B cell (primary cell): ENCODE measurements around the gene PLCG1. TPM values are rescaled to one million over a fixed set of nuclear protein-coding genes. Genes with fewer than 3 reads are reported as not detected.

Source experiments
- ATAC-seq: fragments of 200-7000 bp; cut with Tn5 transposase; one replicate; pipeline ENCODE4 v1.10.0; 2021; ENCODE audit warnings: low read depth, mild to moderate bottlenecking, moderate number of reproducible peaks, moderate library complexity
- CTCF ChIA-PET: fragments of 350-600 bp; sonication (Branson Sonifier 250); formaldehyde crosslinking; loops from one replicate; lab custom pipeline; 2021; ENCODE audit warnings: antibody characterized with exemption, inconsistent platforms; lab: Charles Lee
- POLR2A ChIA-PET: fragments of 350-600 bp; sonication (Branson Sonifier 250); formaldehyde crosslinking; loops from one replicate; lab custom pipeline; 2021; ENCODE audit warnings: antibody characterized with exemption; lab: Charles Lee
- DNase-seq: peaks from one replicate; pipeline ENCODE4 v3.0.0; 2013
- H2AFZ ChIP-seq: 2 replicates; pipeline ENCODE4 v1.6.1; 2012; ENCODE audit warnings: mild to moderate bottlenecking, low read depth, low read length; ENCODE audit not compliant: insufficient read depth, poor library complexity, severe bottlenecking
- H3K27ac ChIP-seq, 2 donors: 1 replicate in 1 of 2; 2 replicates in 1 of 2; pipeline ENCODE4 v1.5.1; 2012 to 2013; ENCODE audit warnings: low read length in 2 of 2, mild to moderate bottlenecking in 2 of 2, moderate library complexity in 1 of 2
- H3K27me3 ChIP-seq, 4 experiments: fragments of 200-600 bp in 1 of 4; sonication (generic) in 1 of 4; replicated peaks in 1 of 4; 1 replicate in 2 of 4; 2 replicates in 2 of 4; pipeline versions ENCODE4 v1.6.1 to v1.7.0; 2013 to 2016; ENCODE audit warnings: low read length in 3 of 4, mild to moderate bottlenecking in 2 of 4, mixed read lengths in 1 of 4, moderate library complexity in 1 of 4; ENCODE audit not compliant: insufficient read depth in 4 of 4, control insufficient read depth in 3 of 4; ENCODE audit errors: control extremely low read depth in 1 of 4
- H3K36me3 ChIP-seq, 2 experiments: replicated peaks in 1 of 2; 1 replicate in 1 of 2; 2 replicates in 1 of 2; pipeline versions ENCODE4 v1.6.1 to v1.7.1; 2013; ENCODE audit warnings: low read length in 1 of 2; ENCODE audit not compliant: insufficient read depth in 2 of 2, control insufficient read depth in 1 of 2; ENCODE audit errors: control extremely low read depth in 1 of 2, extremely low read depth in 1 of 2
- H3K4me1 ChIP-seq, 2 donors: fragments of 200-600 bp in 1 of 2; sonication (generic) in 1 of 2; 1 replicate in 1 of 2; 2 replicates in 1 of 2; pipeline versions ENCODE4 v1.5.1 to v1.6.1; 2013 to 2017; ENCODE audit warnings: low read length in 2 of 2; ENCODE audit not compliant: control insufficient read depth in 2 of 2, insufficient read depth in 2 of 2
- H3K4me2 ChIP-seq: replicated peaks from 2 replicates; pipeline ENCODE3; 2012; ENCODE audit warnings: mild to moderate bottlenecking, low read depth, low read length; ENCODE audit not compliant: poor library complexity, severe bottlenecking
- H3K4me3 ChIP-seq, 5 experiments: fragments of 200-600 bp in 1 of 5; sonication (generic) in 1 of 5; 1 replicate in 3 of 5; 2 replicates in 2 of 5; pipeline versions ENCODE4 v1.5.1 to v1.7.0; 2011 to 2016; ENCODE audit warnings: low read length in 4 of 5, mild to moderate bottlenecking in 4 of 5, low read depth in 2 of 5, control low read depth in 1 of 5, moderate library complexity in 1 of 5; ENCODE audit not compliant: insufficient read depth in 1 of 5; ENCODE audit errors: control extremely low read depth in 1 of 5, extremely low read depth in 1 of 5
- H3K79me2 ChIP-seq: fragments of 200-600 bp; sonication (generic); one replicate; pipeline ENCODE4 v1.6.0; 2016; ENCODE audit warnings: low read length; ENCODE audit not compliant: control insufficient read depth, insufficient read depth
- H3K9ac ChIP-seq: fragments of 200-600 bp; sonication (generic); 2 replicates; pipeline ENCODE4 v1.6.1; 2017; ENCODE audit warnings: mild to moderate bottlenecking, low read length, moderate library complexity
- H3K9me3 ChIP-seq, 3 donors: one replicate each; pipeline versions ENCODE4 v1.6.1 to v1.7.1; 2013; ENCODE audit warnings: low read length in 2 of 3; ENCODE audit not compliant: control insufficient read depth in 2 of 3, insufficient read depth in 1 of 3; ENCODE audit errors: control extremely low read depth in 1 of 3
- H4K20me1 ChIP-seq: 2 replicates; pipeline ENCODE4 v1.6.0; 2012; ENCODE audit warnings: mild to moderate bottlenecking, low read length; ENCODE audit not compliant: insufficient read depth, control insufficient read depth, poor library complexity, severe bottlenecking
- H3K27ac Mint-ChIP-seq: one replicate; pipeline ENCODE4 v1.8.0; 2021; ENCODE audit warnings: mixed read lengths
- H3K27me3 Mint-ChIP-seq: one replicate; pipeline ENCODE4 v1.8.0; 2021; ENCODE audit warnings: mixed read lengths
- H3K4me1 Mint-ChIP-seq: one replicate; pipeline ENCODE4 v1.8.0; 2021; ENCODE audit warnings: mixed read lengths
- H3K4me3 Mint-ChIP-seq: one replicate; pipeline ENCODE4 v1.8.0; 2021; ENCODE audit warnings: mixed read lengths
- H3K9me3 Mint-ChIP-seq: one replicate; pipeline ENCODE4 v1.8.0; 2022; ENCODE audit warnings: mixed read lengths; ENCODE audit not compliant: insufficient read depth
- EZH2 ChIP-seq: IDR thresholded peaks from 2 replicates; pipeline ENCODE4 v1.6.1; 2012; ENCODE audit warnings: borderline replicate concordance, low read depth, mild to moderate bottlenecking, moderate library complexity, low read length; ENCODE audit not compliant: insufficient read depth, poor library complexity, severe bottlenecking
- WGBS: methylation state at CpG from one replicate; pipeline ENCODE4 v1.1.5; 2013; ENCODE audit warnings: missing lambda C conversion rate; ENCODE audit not compliant: insufficient coverage; 5-methylcytosine and 5-hydroxymethylcytosine counted together
- intact Hi-C: fragments of 100-400 bp; cut with micrococcal nuclease; formaldehyde crosslinking; loops from one replicate; pipeline ENCODE4 v1.10.0; 2022
- polyA plus RNA-seq: library from polyadenylated mRNA; depleted of rRNA; stranded (reverse); fragments of >200 nt; gene quantifications from 2 replicates; pipeline ENCODE4 v1.2.3, GENCODE V29; 2012
- total RNA-seq, 2 donors: library from RNA; stranded (reverse); fragments of 120-200 nt in 1 of 2; gene quantifications; 1 replicate in 1 of 2; 2 replicates in 1 of 2; pipeline versions ENCODE4 v1.2.3 to v1.2.4, GENCODE V29; 2013 to 2022
- TF ChIP-seq, protein P1 (sequence below): fragments of 200-600 bp; IDR thresholded peaks from one replicate; pipeline ENCODE4 v1.8.0; 2022; ENCODE audit warnings: antibody characterized with exemption, mild to moderate bottlenecking

PLCG1 gene
- total and polyA plus RNA-seq, 2 donors (not counting 1 experiment from before 2014, with no cell fraction given) = 98.7 to 101 TPM

DNA sequence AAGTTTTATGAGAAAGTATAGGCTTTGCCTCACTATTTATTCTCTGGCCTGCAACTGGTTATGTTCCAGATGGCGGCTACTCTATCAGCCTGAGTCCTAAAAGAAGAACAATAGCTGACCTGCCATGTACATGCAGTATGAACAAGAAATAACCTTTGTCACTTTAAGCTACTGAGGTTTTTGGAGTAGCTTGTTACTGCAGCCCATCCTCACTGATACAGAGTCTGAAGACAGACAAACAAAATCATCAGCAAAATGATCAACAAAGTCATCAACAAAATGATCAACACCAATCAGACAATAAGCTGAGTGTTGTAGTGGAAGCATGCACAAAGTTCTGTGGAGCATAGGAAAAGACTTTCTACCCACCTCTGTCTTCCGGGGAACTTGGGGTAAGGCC is 82.5 kb downstream of the PLCG1 start:
- no peak overlapping the region for H2AFZ ChIP-seq
- DNase-seq = no peak
- intact Hi-C loops = no loop called here
- no peaks in the 10 kb centered on the region for H4K20me1 ChIP-seq
- no peaks in the 10 kb centered on the region for H3K27me3 Mint-ChIP-seq
- H3K79me2 ChIP-seq = no peaks in the 10 kb centered on the region
- H3K4me3 ChIP-seq = no peak overlapping the region
- H3K4me1 ChIP-seq = no peaks in the 10 kb centered on the region
- H3K27ac Mint-ChIP-seq = no peak overlapping the region
- no peak for ATAC-seq
- H3K36me3 ChIP-seq = no peaks in the 10 kb centered on the region
- TF ChIP-seq EZH2 = no peak
- TF ChIP-seq, protein P1, sequence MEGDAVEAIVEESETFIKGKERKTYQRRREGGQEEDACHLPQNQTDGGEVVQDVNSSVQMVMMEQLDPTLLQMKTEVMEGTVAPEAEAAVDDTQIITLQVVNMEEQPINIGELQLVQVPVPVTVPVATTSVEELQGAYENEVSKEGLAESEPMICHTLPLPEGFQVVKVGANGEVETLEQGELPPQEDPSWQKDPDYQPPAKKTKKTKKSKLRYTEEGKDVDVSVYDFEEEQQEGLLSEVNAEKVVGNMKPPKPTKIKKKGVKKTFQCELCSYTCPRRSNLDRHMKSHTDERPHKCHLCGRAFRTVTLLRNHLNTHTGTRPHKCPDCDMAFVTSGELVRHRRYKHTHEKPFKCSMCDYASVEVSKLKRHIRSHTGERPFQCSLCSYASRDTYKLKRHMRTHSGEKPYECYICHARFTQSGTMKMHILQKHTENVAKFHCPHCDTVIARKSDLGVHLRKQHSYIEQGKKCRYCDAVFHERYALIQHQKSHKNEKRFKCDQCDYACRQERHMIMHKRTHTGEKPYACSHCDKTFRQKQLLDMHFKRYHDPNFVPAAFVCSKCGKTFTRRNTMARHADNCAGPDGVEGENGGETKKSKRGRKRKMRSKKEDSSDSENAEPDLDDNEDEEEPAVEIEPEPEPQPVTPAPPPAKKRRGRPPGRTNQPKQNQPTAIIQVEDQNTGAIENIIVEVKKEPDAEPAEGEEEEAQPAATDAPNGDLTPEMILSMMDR = no peak
- POLR2A ChIA-PET = interaction anchor here (0.6 kb wide), 1 partner anchor 121 kb away, joined by 3 read pairs; the partner anchor contains the start of gene LPIN3
- H3K9me3 ChIP-seq = no peaks in the 10 kb centered on the region
- 100% methylated on average over 1 of the region's 2 CpGs for WGBS
- no peak overlapping the region for H3K4me3 Mint-ChIP-seq
- no peak overlapping the region for H3K9ac ChIP-seq
- H3K4me1 Mint-ChIP-seq = peaks cover 2% of the 10 kb centered on the region
- no peak overlapping the region for H3K4me2 ChIP-seq
- H3K27ac ChIP-seq = no peak overlapping the region
- CTCF ChIA-PET = interaction anchor here (1.1 to 1.9 kb wide), 3 partner anchors 12 to 120 kb away, joined by 4 to 7 read pairs (median 7); partner anchors contain the start of gene LPIN3
- no peaks in the 10 kb centered on the region for H3K9me3 Mint-ChIP-seq
- H3K27me3 ChIP-seq = no peaks in the 10 kb centered on the region

DNA sequence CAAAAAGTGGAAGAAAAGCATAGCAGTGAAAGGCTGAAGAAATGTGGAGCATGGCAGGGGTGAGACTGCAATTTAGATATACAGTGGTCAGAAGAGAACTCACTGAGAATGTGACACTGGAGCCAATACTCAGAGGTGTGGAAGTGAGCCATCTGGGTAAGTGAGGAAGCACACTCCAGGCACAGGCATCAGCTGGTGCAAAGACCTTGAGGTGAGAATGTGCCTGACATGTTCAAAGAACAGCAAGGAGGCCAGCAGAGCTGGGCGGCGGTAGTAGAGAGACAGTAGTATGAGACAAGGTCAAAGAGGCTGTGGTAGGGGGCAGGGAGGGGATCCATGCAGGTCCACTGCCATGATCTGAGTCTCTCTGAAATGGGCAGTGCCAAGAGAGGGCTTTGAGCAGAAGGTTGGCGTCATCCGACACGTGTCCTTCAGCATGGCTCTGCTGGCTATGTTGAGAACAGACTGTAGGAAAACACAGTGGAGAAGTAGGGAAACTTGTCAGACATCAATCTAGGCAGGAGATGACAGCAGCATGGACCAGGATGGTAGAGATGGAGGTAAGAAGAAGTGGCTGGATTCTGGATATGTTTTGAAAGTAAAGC is 84.4 kb downstream of the PLCG1 start:
- H3K27ac ChIP-seq = no peak overlapping the region
- ChIA-PET POLR2A (no interaction called here), CTCF (no interaction called here)
- no peak overlapping the region for H3K4me3 ChIP-seq
- 98% methylated on average over 5 of the region's 5 CpGs for WGBS
- intact Hi-C loops = no loop called here
- Mint-ChIP-seq H3K4me1 (peaks cover 4% of the 10 kb centered on the region), H3K27ac (no peak overlapping the region), H3K9me3 (no peaks in the 10 kb centered on the region), H3K27me3 (no peaks in the 10 kb centered on the region), H3K4me3 (no peak overlapping the region)
- no peak overlapping the region for H3K4me2 ChIP-seq
- ATAC-seq (no peak), DNase-seq (no peak)
- H3K4me1 ChIP-seq = no peaks in the 10 kb centered on the region
- no peak overlapping the region for H3K9ac ChIP-seq
- no peaks in the 10 kb centered on the region for H3K36me3 ChIP-seq
- no peaks in the 10 kb centered on the region for H3K9me3 ChIP-seq
- TF ChIP-seq EZH2 = no peak
- TF ChIP-seq, protein P1 = no peak
- H3K27me3 ChIP-seq = no peaks in the 10 kb centered on the region
- no peaks in the 10 kb centered on the region for H3K79me2 ChIP-seq
- H4K20me1 ChIP-seq = no peaks in the 10 kb centered on the region
- no peak overlapping the region for H2AFZ ChIP-seq
